Measurements from ENCODE around the gene DEPP1. TPM values are rescaled to one million over a fixed set of nuclear protein-coding genes. Genes with fewer than 3 reads are reported as not detected.

DEPP1 gene
- total RNA-seq, 1 donor from 2014 or later = 21.9 TPM

DNA sequence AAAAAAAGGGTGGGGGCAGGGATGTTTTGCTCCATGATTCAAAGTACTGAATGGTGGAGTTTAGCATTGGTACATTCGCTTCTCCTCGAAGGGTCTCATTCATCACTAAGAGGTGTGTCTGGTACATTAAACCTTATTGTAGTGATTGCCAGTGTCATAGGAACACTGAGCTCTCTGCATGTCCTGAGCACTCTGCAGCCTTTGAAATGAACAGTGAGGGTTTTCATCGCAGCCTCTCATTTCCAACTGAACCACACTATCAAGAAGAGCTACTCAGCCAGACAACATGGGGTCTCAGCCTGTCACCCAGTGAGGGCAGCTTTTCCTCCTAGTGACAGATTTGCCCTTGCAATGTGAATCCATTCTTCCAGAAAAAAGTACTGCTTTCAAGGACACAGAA is 7.6 kb upstream of the DEPP1 start:
- DNase-seq (ENCODE audit: low read depth) = no peak
- H3K36me3 ChIP-seq (ENCODE audit: control insufficient read depth, insufficient read depth, low read length) = no peaks in the 10 kb centered on the region
- no peaks in the 10 kb centered on the region for H3K27me3 ChIP-seq (ENCODE audit: control insufficient read depth, insufficient read depth, low read length)
- TF ChIP-seq CTCF (IDR thresholded peaks at IDR 0.05; ENCODE audit: insufficient read depth, low read length, poor library complexity, severe bottlenecking) = no peak
- H3K4me3 ChIP-seq (ENCODE audit: low read depth, low read length) = no peak overlapping the region

- H3K36me3 ChIP-seq (ENCODE audit: control insufficient read depth, insufficient read depth, low read length) = no peaks in the 10 kb centered on the region
Observed at GRCh38 chr10:44985175-44985681, 6.6 kb upstream of the DEPP1 start.

GRCh38 chr10:44984671-44985101 is 6.1 kb upstream of the DEPP1 start:
- Histone ChIP-seq H3K27me3 (ENCODE audit: control insufficient read depth, insufficient read depth, low read length) (no peaks in the 10 kb centered on the region), H3K4me3 (ENCODE audit: low read depth, low read length) (no peak overlapping the region), H3K36me3 (ENCODE audit: control insufficient read depth, insufficient read depth, low read length) (no peaks in the 10 kb centered on the region)
- no peak for DNase-seq (ENCODE audit: low read depth)
- TF ChIP-seq CTCF (IDR thresholded peaks at IDR 0.05; ENCODE audit: insufficient read depth, low read length, poor library complexity, severe bottlenecking) = no peak

More at GRCh38 chr10:44985175-44985681, 6.6 kb upstream of the DEPP1 start:
- no peak for TF ChIP-seq CTCF (IDR thresholded peaks at IDR 0.05; ENCODE audit: insufficient read depth, low read length, poor library complexity, severe bottlenecking)
- no peak overlapping the region for H3K4me3 ChIP-seq (ENCODE audit: low read depth, low read length)
- no peaks in the 10 kb centered on the region for H3K27me3 ChIP-seq (ENCODE audit: control insufficient read depth, insufficient read depth, low read length)
- DNase-seq (ENCODE audit: low read depth) = no peak

DNA sequence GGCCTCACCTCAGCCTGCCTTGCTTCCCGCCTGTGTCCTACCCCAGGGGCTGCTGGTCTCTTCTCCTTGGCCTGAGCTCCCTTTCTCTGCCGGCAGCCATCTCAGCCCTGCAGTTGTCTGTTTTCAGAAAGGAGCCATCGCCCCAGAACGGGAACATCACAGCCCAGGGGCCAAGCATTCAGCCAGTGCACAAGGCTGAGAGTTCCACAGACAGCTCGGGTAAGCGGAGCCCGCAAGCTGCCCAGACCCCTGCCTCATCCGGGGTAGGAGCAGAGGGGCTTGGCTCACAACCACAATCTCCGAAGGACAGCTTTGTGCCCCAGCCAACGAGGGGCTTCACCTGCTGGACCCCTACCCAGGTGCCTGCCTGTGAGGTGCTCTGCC is 5.3 kb upstream of the DEPP1 start:
- H3K4me3 ChIP-seq (ENCODE audit: low read depth, low read length) = no peak overlapping the region
- H3K27me3 ChIP-seq (ENCODE audit: control insufficient read depth, insufficient read depth, low read length) = no peaks in the 10 kb centered on the region
- no peak for DNase-seq (ENCODE audit: low read depth)
- H3K36me3 ChIP-seq (ENCODE audit: control insufficient read depth, insufficient read depth, low read length) = no peaks in the 10 kb centered on the region
- TF ChIP-seq CTCF (IDR thresholded peaks at IDR 0.05; ENCODE audit: insufficient read depth, low read length, poor library complexity, severe bottlenecking) = no peak

DNA sequence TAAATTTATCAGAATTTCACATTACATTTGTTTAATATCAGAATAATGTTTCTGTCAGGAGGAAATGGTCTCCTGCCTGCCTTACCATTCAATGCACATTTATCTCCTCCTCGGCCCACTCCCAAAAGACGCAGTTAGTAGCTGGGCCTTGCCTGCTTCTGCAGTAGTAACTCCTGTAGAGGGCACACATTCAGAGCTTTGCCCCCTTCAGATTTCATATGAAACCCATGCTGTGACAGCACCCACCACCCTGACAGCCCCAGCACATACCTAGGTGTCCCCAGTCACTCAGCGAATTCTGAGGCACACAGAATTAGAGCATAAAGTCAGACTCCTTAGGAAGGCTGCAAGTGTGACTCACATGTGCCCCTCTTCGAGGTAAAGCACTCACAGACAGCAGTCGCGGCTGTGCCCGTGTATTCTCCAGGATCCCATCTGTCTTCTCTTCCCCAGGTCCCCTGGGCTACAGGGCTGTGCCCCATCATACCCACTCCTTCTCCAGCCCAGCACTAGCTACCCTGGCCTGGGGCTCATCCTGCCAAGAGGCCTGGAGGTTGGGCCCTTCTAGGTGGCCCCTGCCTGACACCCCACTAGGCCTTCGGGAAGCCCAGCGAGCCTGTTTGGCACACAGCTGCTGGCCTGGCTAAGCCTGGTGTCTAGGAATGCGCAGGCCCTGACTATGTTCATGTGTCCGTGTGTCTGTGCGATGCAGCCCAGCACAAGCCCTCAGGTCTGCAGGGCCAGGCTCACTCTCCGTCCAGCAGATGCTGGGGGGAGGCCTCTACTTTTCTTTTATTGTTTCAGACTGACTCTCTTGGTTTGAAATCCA is 4.7 kb upstream of the DEPP1 start:
- no peak for TF ChIP-seq CTCF (IDR thresholded peaks at IDR 0.05; ENCODE audit: insufficient read depth, low read length, poor library complexity, severe bottlenecking)
- H3K36me3 ChIP-seq (ENCODE audit: control insufficient read depth, insufficient read depth, low read length) = no peaks in the 10 kb centered on the region
- no peak for DNase-seq (ENCODE audit: low read depth)
- no peak overlapping the region for H3K4me3 ChIP-seq (ENCODE audit: low read depth, low read length)
- no peaks in the 10 kb centered on the region for H3K27me3 ChIP-seq (ENCODE audit: control insufficient read depth, insufficient read depth, low read length)
